NCI-H226 (cell line): ENCODE data around the gene PTMS.
"Not testable (repeated sequence)": the region's sequence is repeated elsewhere in the genome, so short reads cannot be mapped to it uniquely, and the experiment has no call there.

Source experiments
- DNase-seq: peaks from one replicate; pipeline ENCODE4 v3.0.0-alpha.2; 2015

Gene PTMS, protein sequence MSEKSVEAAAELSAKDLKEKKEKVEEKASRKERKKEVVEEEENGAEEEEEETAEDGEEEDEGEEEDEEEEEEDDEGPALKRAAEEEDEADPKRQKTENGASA

DNA sequence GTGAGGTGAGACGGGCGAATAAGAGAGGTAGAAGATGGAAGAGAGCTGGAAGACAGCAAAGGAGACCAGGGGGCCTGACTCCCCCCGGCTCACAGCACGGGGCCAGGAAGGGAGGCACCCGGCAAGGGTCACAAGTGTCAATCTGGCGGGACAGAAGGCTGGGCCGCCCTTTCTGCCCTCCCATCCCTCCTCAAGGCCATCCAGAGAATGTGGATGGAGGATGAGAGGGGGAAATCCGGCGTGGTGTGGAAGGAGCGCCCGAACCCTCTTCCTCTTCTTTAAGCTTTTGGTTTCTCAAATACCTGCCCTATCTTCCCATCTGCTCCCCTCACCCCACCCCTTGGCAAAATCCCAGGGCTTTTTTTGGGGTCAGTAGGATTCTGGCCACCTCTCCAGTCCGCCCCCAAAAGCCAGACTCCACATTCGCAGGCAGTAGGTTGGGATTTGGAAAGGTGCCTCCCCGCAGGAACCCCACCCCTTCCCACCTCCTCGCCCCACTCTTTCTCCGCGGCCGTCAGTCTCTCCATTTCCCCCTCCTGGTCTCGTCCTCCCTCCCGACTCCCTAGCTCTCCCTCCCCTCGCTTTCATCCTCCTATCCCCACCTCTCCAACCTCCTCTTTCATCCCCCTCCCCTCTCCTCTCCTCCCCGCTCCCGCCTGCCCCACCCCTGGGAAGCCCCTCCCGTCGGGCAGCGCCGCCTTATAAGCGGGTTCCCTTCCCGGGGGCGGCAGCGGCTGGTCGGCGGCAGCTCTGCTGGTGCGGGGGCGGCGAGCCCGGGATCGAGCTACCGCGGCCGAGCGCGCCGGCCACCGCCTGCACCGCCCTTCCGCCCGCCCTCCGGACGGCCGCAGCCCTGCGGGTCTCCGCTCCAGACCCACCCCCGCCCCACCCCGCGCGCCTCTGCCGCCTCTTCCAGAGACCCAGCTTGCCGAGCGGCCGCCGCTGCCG, at the start of gene PTMS:
TSS of gene PTMS (plus strand) at position 730 of the 948 bp plus-strand sequence. CDS start 343 bp downstream, outside the sequence.
- DNase-seq, result peak; percentile 96

DNA sequence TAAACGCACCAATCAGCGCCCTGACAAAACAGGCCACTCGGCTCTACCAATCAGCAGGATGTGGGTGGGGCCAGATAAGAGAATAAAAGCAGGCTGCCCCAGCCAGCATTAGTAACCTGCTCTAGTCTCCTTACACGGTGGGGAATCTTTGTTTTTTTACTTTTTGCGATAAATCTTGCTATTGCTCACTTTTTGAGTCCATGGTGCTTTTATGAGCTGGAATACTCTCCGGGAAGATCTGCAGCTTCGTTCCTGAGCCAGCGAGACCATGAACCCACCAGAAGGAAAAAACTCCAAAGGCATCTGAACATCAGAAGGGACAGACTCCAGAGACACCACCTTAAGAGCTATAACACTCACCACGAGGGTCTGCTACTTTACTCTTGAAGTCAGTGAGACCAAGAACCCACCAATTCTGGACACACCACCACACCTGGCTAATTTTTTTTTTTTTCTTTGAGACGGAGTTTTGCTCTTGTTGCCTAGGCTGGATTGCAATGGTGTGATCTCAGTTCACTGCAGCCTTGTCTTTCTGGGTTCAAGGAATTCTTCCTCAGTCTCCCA, 49.2 kb upstream of the PTMS start:
- DNase-seq, result no peak

DNA sequence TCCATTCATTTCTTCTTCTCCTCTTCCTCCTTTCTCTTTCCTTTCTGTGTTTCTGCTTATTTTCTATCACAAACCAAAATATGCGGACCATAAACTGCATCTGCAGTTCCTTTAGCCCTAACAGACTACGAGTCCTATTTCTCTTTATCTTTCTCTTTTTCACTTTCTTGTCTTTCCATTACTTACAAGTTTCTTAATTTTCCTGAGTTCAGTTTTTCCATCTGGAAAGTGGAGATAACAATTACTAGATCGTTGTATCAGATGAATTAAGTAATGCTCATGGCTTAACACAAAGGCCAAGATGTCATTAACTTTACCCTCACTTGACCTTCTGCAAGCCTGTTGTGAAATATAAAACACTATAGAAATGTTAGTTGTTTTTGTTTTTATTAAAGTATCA, 43.3 kb upstream of the PTMS start:
- no peak for DNase-seq

DNA sequence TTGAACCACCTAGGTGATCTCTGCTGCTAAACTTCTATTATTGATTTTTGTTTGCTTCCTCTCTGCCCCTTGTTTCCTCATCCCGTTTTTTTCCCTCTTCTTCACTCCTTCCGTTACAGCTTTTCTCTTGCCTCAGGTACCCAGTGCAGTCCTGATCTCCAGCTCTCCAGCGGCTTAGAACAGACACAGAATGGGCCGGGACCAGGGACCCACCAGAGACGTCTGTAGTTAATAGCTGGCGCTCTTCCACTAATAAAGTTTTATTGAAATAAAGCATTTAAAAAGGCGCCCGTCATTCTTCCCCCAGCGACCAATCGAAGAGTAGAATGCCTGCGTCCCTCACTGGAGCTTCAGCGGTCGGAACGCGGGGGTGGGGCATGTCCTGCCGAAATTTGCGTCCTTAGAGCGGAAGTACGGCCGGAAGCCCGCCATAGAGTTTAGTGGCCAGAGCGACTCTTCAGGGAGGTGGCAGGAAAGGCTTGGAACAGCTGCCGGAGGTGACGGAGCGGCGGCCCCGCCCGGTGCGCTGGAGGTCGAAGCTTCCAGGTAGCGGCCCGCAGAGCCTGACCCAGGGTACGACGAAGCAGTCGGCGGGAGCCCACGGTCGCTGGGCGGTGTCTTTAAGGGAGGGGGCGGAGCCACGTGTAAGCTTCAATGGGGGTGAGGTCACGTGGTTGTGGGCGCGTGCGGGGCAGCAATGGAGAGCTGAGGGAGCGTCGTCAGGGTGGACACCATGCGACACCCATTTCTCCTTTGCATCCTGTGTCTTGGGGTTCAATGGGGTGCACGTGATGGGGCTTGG, 42.4 kb upstream of the PTMS start, which contains the start of gene COPS7A:
TSS of gene COPS7A (plus strand) at position 440 of the 802 bp plus-strand sequence. CDS start 611 bp downstream, outside the sequence.
- DNase-seq, result peak; percentile 98

DNA sequence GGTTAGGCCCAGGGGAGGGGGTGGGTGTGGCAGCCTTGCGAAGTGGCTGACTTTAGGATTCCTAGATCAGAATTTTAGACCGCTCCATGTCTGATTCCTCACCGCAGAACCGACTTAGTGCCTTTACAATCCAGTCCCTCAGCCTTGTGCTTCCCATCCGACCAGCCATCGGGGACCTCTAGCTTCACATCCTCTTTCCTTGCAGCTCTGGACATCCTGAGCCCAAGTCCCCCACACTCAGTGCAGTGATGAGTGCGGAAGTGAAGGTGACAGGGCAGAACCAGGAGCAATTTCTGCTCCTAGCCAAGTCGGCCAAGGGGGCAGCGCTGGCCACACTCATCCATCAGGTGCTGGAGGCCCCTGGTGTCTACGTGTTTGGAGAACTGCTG, 41.8 kb upstream of the PTMS start:
- DNase-seq, result no peak

DNA sequence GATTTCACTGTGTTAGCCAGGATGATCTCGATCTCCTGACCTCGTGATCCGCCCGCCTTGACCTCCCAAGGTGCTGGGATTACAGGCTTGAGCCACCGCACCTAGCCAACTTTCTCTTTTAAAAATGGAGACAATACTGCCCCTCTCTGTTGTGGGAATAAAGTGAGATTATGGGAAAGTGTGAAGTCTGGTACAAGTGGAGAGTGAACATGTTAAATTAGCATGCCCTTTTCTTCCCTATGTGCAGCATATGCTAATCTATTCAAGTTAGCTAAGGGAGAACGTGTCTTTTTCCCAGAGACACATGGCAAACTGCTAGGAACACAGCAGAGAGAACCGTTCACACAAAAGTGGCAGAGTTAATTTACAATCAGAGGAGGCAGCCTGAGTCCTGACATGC, 40.8 kb upstream of the PTMS start:
- no peak for DNase-seq

DNA sequence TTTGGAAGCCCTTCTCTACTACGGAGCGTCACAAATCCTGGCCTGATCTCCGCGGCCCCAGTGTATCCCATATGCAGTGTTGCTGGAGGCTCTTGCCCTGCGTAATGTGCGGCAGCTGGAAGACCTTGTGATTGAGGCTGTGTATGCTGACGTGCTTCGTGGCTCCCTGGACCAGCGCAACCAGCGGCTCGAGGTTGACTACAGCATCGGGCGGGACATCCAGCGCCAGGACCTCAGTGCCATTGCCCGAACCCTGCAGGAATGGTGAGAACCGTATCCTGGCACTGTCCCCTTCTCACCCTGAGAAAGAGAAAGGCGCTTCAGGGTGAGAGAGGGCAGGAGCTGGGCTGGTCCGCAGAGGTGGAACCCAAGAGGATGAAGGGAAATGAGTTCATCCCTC, 37.0 kb upstream of the PTMS start:
- DNase-seq, result no peak

DNA sequence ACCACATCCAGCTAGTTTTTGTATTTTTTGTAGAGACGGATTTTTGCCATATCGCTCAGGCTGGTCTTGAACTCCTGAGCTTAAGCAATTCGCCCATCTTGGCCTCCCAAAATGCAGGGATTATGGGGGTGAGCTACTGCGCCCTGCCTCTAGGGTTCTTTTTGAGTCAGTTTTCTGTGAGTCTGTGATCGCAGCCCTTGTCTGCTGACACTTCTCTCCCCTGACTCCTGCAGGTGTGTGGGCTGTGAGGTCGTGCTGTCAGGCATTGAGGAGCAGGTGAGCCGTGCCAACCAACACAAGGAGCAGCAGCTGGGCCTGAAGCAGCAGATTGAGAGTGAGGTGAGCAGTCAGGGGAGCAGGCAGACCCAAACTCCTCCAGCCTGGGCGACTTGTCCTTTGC, 36.0 kb upstream of the PTMS start:
- no peak for DNase-seq

DNA sequence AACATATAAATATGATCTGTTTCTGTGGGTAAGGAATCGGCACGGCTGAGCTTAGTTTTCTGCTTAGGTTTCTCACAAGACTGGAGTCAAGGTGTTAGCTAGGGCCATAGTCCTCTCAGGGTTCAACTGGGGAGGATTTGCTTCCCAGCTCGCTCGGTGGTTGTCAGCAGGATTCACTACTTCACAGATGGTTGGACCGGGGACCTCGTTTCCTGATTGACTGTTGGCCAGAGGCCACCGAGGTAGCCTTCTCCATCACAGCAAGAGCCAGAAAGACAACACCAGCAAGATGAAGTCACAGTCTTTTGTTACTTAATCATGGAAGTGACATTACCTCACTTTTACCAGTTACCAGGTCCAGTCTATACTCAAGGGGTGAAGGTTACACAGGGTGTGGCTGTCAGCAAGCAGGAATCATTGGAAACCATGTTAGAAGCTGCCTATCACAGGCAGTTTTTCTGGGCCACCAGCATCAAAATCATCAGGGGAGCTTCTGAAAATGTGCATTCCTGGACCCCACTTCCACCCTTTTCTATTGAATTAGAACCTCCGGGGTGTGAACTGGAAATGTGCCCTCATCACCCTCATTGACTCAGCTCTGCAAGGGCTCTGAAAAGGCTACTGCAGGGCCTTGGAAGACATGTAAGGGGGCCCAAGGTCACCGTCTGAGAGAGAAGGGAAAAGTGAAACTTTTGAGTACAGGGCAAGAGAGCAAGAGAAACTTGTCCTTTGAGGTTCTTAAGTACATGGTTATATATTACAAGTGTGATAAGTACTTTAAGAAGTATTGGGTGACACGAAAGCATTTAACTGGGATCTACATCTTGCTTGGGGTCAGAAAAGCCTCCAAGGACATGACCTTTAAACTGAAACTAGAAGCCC, 31.4 kb upstream of the PTMS start:
- no peak for DNase-seq

DNA sequence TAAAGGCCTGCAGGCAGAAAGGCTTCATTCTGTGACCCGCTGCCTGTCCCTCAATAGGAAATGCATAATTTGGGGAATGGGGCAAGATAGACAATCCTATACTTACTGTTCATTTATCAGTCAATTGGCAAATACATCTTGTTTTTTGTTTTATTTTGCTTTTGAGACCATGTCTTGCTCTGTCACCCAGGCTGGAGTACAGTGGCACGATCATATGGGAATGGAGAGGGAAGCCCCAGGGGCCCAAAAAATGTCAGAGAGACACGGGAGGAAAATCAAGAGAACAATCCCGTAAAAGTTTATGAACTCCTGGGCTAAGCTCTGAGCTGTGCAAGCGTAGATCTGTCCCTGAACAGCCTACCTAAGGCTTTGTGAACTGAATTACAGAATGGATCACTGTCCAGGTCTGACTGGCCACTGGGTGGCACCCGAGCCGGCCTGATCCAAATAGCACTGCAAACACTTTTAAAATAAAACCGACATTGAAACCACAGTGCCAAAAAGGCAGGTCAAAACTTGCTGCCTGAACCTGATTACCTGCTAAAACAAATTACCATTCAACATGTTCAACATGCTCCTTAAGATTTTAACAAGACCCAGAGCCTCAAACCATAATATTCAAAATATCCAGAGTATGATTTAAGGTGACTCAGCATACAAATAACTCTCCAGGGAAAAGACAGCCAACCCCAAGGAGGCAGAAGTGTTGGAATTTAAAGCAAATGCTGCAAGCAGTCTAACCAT, 30.5 kb upstream of the PTMS start:
- DNase-seq, result peak; percentile 18

DNA sequence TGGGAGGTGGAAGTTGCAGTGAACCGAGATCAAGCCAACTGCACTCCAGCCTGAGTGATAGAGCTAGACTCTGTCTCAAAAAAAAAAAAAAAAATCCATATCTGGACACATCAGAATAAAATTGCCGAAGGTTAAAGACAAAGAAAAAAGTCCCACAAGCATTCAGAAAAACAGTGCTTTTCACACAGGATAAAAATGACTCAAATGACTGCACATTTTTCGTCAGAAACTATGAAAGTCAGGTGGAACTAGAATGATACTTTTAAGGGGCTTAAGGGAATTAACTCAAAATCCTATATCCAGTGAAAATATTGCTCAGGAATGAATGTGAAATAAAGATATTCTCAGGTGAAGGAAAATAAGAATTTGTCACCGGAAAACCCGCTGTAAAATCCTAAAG, 29.4 kb upstream of the PTMS start:
- DNase-seq, result no peak

DNA sequence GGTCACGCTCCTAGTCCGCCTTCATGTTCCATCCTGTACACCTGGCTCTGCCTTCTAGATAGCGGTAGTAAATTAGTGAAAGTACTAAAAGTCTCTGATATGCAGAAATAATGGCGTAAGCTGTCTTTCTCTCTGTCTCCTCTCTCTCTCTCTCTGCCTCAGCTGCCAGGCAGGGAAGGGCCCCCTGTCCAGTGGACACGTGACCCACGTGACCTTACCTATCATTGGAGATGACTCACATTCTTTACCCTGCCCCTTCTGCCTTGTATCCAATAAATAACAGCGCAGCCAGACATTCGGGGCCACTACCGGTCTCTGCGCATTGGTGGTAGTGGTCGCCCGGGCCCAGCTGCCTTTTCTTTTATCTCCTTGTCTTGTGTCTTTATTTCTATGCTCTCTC, 24.1 kb upstream of the PTMS start:
- DNase-seq, result not testable (repeated sequence)

DNA sequence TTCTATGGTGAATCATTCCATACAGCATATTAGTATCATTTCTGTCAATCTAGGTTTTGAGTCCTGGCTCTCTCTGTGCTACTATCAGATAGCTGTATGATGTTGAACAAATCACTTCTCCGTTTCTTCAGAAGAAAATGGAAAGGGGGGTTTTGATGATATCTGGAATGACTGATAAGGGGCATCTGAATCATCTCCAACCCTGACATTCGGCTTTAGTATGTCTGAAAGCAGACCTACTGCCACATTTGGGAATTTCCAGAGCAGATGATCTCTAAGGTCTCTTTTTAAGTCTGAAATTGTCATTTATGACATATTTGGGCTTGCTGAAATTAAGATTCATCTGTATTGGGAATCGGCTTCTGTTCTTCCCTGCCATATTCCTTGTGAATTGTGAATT, 23.3 kb upstream of the PTMS start:
- DNase-seq, result no peak

DNA sequence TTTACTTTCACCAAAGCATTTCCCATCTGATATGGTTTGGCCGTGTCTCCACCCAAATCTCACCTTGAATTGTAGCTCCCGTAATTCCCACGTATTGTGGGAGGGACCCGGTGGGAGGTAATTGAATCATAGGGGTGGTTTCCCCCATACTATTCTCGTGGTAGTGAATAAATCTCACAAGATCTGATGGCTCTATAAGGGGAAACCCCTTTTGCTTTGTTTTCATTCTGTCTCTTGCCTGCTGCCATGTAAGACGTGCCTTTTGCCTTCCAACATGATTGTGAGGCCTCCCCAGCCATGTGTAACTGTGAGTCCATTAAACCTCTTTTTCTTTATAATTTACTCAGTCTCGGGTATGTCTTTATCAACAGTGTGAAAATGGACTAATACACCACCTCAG, 22.9 kb upstream of the PTMS start:
- DNase-seq, result not testable (repeated sequence)

DNA sequence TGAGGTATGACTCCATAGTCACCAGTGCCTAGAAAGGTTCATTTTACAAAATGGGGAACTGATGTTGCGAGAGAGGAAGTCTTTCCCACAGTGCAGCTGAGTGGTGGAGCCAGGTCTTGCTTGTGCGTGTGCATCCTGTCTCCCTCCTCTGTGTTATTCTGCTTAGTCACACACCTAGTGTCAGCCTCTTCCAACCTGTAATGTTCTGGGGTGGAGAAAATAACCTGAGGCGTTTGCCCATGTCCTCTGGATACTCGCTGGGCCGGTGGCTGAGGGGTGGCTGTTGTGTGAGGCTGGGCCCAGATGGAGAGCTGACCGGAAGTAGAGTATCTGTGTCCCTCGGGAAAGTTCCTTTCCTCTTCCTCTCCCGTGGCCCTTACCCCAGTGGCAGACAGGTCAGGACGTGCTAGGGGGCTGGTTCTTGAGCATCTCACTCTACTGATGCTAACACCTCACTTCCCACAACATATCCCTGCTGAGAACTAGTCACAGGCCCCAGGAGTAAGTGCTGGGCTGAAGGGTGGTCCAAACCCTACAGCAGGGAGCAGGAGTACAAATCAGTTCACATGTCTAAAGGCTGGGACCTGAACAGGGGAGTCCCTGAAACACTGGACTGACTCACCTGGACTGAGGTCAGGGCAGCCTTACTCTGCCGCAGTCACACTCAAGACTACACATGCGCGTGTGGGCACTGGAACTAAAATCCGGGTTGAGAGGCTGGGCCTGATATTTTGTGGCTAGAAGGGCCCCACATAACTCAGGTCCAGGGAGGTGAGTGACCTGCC, 20.2 kb upstream of the PTMS start:
- no peak for DNase-seq

DNA sequence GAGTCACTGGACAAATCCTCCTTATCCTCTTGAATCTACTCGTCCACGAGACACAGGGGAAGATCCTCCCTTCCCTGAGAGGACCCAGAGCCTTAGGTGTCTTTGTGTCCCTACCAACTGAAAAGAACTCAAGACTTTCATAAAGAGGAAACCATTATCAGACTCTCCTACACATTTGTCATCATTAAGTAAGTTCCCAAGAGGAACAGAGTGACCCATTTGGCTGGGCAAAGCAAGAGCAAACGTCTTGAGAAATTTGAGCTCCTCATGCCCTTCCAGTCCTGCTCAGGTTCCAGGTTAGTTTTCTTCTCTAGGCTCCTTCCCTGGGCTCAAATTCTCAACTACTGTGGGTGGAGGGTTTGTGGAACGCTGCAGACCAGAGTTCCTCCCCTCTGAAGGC, 18.9 kb upstream of the PTMS start:
- DNase-seq, result no peak

DNA sequence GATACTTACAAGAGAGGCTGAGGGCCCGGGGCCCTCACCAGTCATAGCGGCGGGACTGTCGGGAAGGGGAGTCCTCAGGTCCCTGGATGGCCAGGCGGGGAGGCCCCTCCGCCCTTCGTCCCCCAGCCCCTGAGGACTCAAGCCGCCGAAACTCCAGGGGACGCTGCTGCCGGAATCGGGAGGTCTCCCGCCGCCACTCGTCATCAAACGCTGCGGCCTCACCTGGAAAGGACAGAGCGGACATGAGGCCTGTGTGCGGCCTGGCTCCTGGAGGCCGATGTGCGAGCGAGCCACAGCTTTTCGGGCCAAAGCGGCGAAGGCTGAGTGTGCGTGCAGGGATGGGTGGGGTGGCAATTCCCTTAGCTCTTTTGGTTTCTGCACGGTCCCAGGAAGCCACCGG, 17.4 kb upstream of the PTMS start:
- DNase-seq, result no peak

DNA sequence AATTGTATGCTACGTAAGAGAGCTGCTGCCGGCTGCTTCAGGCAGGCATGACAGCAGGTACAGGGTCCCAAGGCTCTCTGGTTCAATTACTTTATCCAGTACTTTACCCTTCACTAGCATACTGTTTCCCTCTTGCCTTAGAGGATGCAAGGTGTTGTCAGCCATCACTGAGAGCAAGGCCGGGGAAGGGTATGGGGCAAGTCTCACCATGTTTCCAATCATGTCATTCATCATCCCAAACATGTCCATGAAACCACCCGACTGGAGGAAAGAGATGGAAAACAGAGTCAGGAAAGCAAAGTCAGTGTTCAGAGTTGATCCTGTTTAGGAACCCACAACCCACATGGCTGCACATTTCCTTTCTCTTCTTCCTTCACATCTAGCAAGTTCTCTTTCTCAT, 15.7 kb upstream of the PTMS start:
- DNase-seq, result no peak

DNA sequence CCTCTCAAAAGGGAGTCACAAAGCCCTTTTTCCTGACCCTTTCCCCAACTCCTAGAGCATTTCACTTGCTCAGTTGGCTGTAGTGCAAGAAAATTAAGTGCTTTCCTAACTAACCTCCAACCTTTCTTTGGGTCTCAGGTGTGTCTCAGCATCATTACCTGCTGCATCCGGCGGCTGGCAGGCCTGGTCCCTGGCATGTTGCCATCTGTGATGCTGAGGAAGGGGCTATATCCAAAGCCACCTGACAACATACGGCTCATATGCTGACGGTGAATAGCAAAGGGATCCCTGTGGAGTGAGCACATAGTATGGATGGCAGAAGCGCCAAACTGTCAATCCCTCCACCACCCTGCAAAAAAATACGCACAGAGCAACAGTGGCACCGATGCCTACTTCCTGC, 14.4 kb upstream of the PTMS start:
- DNase-seq, result no peak

DNA sequence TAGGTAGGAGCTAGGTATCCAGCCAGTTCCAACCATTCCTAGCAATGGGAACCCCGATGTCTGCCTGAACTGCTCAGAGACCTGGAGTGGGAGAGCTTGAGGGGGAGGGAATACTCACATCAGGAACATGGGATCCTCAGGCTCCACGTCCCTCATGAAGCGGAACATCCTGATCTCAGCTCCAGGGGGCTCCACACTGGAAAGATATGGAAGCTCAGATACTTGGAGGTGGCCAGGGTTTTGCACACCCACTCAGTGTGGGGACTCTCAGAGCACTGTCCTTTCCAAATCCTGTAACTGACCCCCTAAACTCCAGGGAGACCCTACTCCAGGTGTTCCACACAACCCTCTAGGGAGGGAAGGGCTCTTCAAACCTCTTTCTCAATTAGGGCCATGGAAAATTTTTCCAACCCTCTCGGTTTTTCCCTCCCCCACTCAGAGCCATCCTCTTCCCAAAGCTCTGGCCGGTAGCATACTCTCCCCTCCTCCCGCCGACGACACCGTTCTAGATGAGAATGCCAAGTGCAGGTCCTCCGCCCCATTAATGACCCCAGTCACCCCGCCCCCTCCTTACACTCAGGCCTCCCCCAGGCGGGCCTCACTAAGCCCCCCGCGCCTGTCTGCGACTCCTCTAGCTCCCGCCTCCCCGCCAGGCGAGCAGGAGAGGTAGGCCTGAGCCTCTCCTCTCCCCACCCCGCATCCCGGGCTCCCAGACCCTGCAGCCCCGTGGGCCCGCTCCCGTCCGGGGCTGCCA, 13.8 kb upstream of the PTMS start:
- DNase-seq, result peak; percentile 40
